Suprapubic skin (tissue), 4 donors: ENCODE measurements around the gene FOXB1.

ENCODE experiments used
- EP300 ChIP-seq: sonication (generic); formaldehyde crosslinking; IDR thresholded peaks from one replicate; pipeline ENCODE4 v1.6.1; 2017; ENCODE audit warnings: antibody characterized with exemption
- POLR2A ChIP-seq, 2 donors: fragments of 450-650 bp; IDR thresholded peaks; one replicate each; pipeline ENCODE4 v1.6.1; 2017; ENCODE audit warnings: antibody characterized with exemption in 2 of 2, mild to moderate bottlenecking in 2 of 2, moderate library complexity in 2 of 2
- POLR2AphosphoS5 ChIP-seq, 3 donors: sonication (generic); formaldehyde crosslinking; IDR thresholded peaks; one replicate each; pipeline ENCODE4 v1.6.1; 2017; ENCODE audit warnings: antibody characterized with exemption in 3 of 3
- TF ChIP-seq, protein P1 (sequence below), 2 donors: fragments of 200-600 bp in 1 of 2; fragments of 450-650 bp in 1 of 2; sonication (generic) in 1 of 2; IDR thresholded peaks; one replicate each; pipeline ENCODE4 v1.5.1; 2016 to 2019; ENCODE audit warnings: antibody characterized with exemption in 2 of 2, mild to moderate bottlenecking in 1 of 2, moderate library complexity in 1 of 2

GRCh38 chr15:59963925-59964324 lies 40.2 kb upstream of the FOXB1 start:
- TF ChIP-seq POLR2A (IDR thresholded peaks at IDR 0.05) (no peak), POLR2AphosphoS5 (IDR thresholded peaks at IDR 0.05) (no peak), EP300 (no peak)
- TF ChIP-seq, protein P1, sequence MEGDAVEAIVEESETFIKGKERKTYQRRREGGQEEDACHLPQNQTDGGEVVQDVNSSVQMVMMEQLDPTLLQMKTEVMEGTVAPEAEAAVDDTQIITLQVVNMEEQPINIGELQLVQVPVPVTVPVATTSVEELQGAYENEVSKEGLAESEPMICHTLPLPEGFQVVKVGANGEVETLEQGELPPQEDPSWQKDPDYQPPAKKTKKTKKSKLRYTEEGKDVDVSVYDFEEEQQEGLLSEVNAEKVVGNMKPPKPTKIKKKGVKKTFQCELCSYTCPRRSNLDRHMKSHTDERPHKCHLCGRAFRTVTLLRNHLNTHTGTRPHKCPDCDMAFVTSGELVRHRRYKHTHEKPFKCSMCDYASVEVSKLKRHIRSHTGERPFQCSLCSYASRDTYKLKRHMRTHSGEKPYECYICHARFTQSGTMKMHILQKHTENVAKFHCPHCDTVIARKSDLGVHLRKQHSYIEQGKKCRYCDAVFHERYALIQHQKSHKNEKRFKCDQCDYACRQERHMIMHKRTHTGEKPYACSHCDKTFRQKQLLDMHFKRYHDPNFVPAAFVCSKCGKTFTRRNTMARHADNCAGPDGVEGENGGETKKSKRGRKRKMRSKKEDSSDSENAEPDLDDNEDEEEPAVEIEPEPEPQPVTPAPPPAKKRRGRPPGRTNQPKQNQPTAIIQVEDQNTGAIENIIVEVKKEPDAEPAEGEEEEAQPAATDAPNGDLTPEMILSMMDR (IDR thresholded peaks at IDR 0.05) = no peak
